ENCODE measurements around the gene AMN1.

AMN1 gene

DNA sequence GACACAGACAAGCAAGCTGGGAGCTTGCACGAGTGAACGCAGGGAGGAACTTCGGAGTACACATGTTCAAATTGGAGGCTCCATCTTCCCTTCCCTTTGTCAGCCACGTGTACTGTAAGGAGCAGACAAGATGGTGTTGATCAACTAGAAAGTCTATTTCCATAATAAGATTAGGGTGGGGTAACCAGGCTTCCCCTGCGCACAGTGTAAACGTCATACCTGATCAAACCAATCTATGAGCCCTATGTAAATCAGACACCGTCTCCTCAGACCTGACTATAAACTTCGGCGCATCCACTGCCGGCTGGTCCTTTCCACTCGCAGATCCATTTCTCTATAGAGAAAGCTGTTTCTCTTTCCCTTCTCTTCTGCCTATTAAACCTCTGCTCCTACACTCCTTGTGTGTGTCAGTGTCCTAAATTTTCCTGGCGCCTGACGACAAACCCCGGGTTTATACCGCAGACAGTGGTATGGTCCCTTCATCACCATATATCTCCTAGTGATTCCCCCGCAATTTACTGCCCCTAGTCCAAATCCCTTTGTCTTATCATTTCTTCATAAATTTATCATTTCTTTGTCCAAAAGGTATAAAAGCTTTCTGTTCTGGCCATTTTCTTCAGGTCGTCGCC lies 76.8 kb downstream of the AMN1 start:
- ChIA-PET POLR2A (no interaction called here), CTCF (interaction anchor here (0.9 to 4.4 kb wide), 18 partner anchors 11 to 1026 kb away, joined by 3 to 30 read pairs (median 5); no protein-coding TSS in a partner anchor)
- no peak for DNase-seq (ENCODE audit: extremely low spot score)
- no peak for TF ChIP-seq CTCF (IDR thresholded peaks at IDR 0.05; ENCODE audit: control extremely low read depth, extremely low read depth, low read depth, missing control alignments)

DNA sequence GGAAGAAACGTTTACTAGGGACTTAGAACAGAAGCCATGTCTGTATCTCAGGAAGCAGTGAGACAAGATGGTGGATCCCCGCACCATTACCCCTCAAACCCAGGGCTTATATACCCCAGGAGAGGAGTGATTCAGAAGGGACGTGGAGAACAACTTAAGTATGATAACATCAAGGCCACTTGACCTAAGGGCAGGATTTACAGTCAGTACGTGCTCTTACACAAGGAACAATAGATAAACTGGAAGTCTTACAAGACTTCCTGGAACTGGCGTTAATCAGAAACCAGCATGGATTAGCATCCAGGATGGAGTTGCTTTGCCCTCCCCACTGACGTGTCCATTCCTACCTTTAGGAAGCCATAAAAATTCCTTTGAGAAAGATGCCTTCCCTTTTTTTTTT lies 77.9 kb downstream of the AMN1 start:
- CTCF ChIA-PET: interaction anchor here (4.4 kb wide), 1 partner anchor 247 kb away, joined by 30 read pairs; no protein-coding TSS in a partner anchor
- DNase-seq (ENCODE audit: extremely low spot score): no peak
- no peak for TF ChIP-seq CTCF (IDR thresholded peaks at IDR 0.05; ENCODE audit: control extremely low read depth, extremely low read depth, low read depth, missing control alignments)
- POLR2A ChIA-PET: no interaction called here

DNA sequence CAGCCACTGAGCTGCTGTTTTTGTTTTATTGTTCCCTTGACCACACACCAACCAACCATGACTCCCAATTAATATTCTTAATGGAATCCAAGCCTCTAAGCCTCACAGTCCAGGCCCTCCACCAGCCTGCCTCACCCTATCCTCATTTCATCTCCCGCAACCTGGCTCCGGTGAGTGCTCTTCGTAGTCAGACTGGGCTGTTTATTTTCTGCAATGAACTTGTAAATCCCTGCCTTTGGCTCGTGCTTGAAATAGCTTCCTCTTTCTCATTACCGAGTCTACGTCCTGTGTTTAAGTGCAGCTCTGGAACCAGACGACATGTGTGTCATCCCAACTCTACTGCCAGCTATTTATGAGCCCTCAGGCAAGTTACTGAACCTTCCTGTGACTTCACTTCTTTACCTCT lies 81.7 kb downstream of the AMN1 start:
- TF ChIP-seq CTCF (IDR thresholded peaks at IDR 0.05; ENCODE audit: control extremely low read depth, extremely low read depth, low read depth, missing control alignments): no peak
- DNase-seq (ENCODE audit: extremely low spot score): no peak
- CTCF ChIA-PET: interaction anchor here (1.3 to 3.0 kb wide), 3 partner anchors 9 to 244 kb away, joined by 3 to 14 read pairs (median 5); no protein-coding TSS in a partner anchor
- POLR2A ChIA-PET: interaction anchor here (0.7 kb wide), 1 partner anchor 1107 kb away, joined by 3 read pairs; no protein-coding TSS in a partner anchor

DNA sequence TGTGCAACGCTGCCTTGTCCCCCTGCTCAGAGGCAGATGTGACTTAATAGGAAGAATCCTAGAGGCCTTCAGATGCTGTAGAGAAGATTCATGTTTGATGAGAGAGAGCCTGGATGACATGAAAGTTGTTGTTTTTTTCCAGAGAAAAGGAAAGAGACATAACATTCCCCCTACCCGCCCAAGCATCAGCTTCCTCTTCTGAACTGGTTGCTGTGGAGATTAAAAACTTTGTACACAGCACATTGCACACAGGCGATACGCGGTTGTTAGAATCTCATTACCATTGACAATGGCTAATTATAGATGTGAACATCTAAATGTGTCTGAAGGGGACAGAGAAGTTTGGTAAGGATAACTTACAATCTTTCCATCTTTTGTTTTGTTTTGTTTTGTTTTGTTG lies 82.9 kb downstream of the AMN1 start:
- TF ChIP-seq CTCF (IDR thresholded peaks at IDR 0.05; ENCODE audit: control extremely low read depth, extremely low read depth, low read depth, missing control alignments): no peak
- POLR2A ChIA-PET: no interaction called here
- DNase-seq (ENCODE audit: extremely low spot score): no peak
- CTCF ChIA-PET: interaction anchor here (1.3 to 3.0 kb wide), 4 partner anchors 8 to 666 kb away, joined by 3 to 14 read pairs (median 4); no protein-coding TSS in a partner anchor

DNA sequence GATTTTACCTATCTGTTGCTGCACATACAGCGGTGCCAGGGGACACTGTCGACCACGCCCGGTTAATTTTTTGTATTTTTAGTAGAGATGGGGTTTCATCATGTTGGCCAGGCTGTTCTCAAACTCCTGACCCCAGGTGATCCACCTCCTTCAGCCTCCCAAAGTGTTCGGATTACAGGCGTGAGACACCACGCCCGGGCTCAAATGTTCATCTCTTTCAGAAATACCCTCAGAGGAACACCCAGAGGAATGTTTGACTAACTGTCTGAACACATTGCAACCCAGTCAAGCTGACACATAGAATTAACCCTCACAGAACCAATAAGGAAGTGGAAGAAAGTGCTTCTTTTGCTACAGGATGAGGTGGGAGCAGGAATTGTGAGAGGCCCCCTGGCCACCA lies 84.3 kb downstream of the AMN1 start:
- ChIA-PET CTCF (interaction anchor here (1.2 kb wide), 1 partner anchor 9 kb away, joined by 5 read pairs; no protein-coding TSS in a partner anchor), POLR2A (no interaction called here)
- TF ChIP-seq CTCF (IDR thresholded peaks at IDR 0.05; ENCODE audit: control extremely low read depth, extremely low read depth, low read depth, missing control alignments): no peak
- DNase-seq (ENCODE audit: extremely low spot score): no peak

DNA sequence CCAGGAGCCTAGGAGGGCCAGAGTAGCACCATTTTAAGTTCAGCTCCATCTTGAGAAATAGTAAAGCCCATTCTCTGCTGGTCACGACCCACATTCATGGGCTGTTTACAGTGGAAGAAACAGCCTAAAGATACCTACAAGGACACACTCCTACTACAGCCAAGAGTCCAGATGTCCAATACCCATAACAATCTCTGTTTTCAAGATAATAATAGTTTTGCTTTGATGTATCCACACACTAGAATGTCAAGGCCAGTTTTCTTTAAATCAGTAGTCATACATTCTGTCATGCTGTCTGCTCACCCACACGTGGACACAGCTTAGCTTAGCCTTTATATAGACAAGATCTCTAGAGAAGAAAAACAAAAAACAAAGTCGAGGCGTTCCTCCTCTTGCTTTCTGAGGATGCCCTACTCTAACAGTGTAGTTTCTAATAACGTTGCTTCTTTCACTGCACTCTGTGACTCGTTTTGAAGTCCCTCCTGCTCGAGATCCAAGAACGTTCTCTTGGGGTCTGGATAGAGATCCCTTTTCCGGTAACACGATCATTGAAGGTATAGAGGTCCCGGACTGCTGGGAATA lies 87.2 kb downstream of the AMN1 start:
- ChIA-PET CTCF (no interaction called here), POLR2A (no interaction called here)
- TF ChIP-seq CTCF (IDR thresholded peaks at IDR 0.05; ENCODE audit: control extremely low read depth, extremely low read depth, low read depth, missing control alignments): no peak

More for the DNA sequence above, 87.2 kb downstream of the AMN1 start:
- no peak for DNase-seq (ENCODE audit: extremely low spot score)
